ENCODE results near the gene CST2.
"Not testable (repeated sequence)": the region's sequence is repeated elsewhere in the genome, so short reads cannot be mapped to it uniquely, and the experiment has no call there.

Gene CST2

GRCh38 chr20:23810349-23810748 lies 16.2 kb downstream of the CST2 start:
- not testable (repeated sequence) for DNase-seq (ENCODE audit: low read depth in 2 of 2)

GRCh38 chr20:23800865-23801264 lies 25.7 kb downstream of the CST2 start:
- no peak for DNase-seq (ENCODE audit: low read depth in 2 of 2)

- DNase-seq (ENCODE audit: low read depth in 2 of 2) = not testable (repeated sequence)
These were observed 27.2 kb downstream of the CST2 start for GRCh38 chr20:23799216-23799847.

- no peak for DNase-seq (ENCODE audit: low read depth in 2 of 2)
These were observed 31.0 kb downstream of the CST2 start for GRCh38 chr20:23795526-23795925.

- DNase-seq (ENCODE audit: low read depth in 2 of 2) = no peak
These were observed 31.7 kb downstream of the CST2 start for GRCh38 chr20:23794841-23795240.

- no peak for DNase-seq (ENCODE audit: low read depth in 2 of 2)
These were observed 32.5 kb downstream of the CST2 start for GRCh38 chr20:23794065-23794464.

GRCh38 chr20:23783447-23783846 lies 43.1 kb downstream of the CST2 start:
- no peak for DNase-seq (ENCODE audit: low read depth in 2 of 2)

GRCh38 chr20:23782366-23782983 lies 44.1 kb downstream of the CST2 start:
- DNase-seq (ENCODE audit: low read depth in 2 of 2) = no peak

- not testable (repeated sequence) for DNase-seq (ENCODE audit: low read depth in 2 of 2)
These were observed 47.9 kb downstream of the CST2 start for GRCh38 chr20:23778676-23779075.

- not testable (repeated sequence) for DNase-seq (ENCODE audit: low read depth in 2 of 2)
These were observed 49.1 kb downstream of the CST2 start for GRCh38 chr20:23777380-23777779.

GRCh38 chr20:23776067-23776771 lies 50.3 kb downstream of the CST2 start:
- no peak for DNase-seq (ENCODE audit: low read depth in 2 of 2)

- no peak for DNase-seq (ENCODE audit: low read depth in 2 of 2)
These were observed 52.4 kb downstream of the CST2 start for GRCh38 chr20:23774081-23774480.
